Liver (tissue), 9 donors: Measurements from ENCODE around the gene CEP131. TPM values are rescaled to one million over a fixed set of nuclear protein-coding genes. Genes with fewer than 3 reads are reported as not detected.

ENCODE experiments used
- DNase-seq: peaks from one replicate; pipeline ENCODE4 v3.0.0-alpha.2; 2017; ENCODE audit warnings: low spot score
- H3K27ac ChIP-seq, 2 donors: one replicate each; pipeline ENCODE4 v1.7.0; 2013; ENCODE audit warnings: inconsistent platforms in 2 of 2, low read length in 2 of 2, control low read depth in 1 of 2, low read depth in 1 of 2, mild to moderate bottlenecking in 1 of 2
- H3K27me3 ChIP-seq, 4 donors: one replicate each; pipeline versions ENCODE4 v1.6.1 to v1.7.0; 2013; ENCODE audit warnings: low read length in 3 of 4, inconsistent platforms in 1 of 4, mild to moderate bottlenecking in 1 of 4, moderate library complexity in 1 of 4; ENCODE audit not compliant: control insufficient read depth in 4 of 4, insufficient read depth in 4 of 4
- H3K36me3 ChIP-seq, 4 donors: one replicate each; pipeline versions ENCODE4 v1.6.1 to v1.7.0; 2013; ENCODE audit warnings: low read length in 3 of 4, mild to moderate bottlenecking in 3 of 4, low read depth in 1 of 4, moderate library complexity in 1 of 4; ENCODE audit not compliant: control insufficient read depth in 4 of 4, insufficient read depth in 3 of 4
- H3K4me1 ChIP-seq, 4 donors: one replicate each; pipeline versions ENCODE4 v1.6.1 to v1.7.0; 2013; ENCODE audit warnings: low read length in 3 of 4, mild to moderate bottlenecking in 3 of 4, moderate library complexity in 1 of 4; ENCODE audit not compliant: control insufficient read depth in 4 of 4, insufficient read depth in 4 of 4
- H3K4me3 ChIP-seq, 3 donors: one replicate each; pipeline versions ENCODE4 v1.6.1 to v1.7.0; 2013; ENCODE audit warnings: low read length in 3 of 3, control low read depth in 1 of 3, low read depth in 1 of 3, mild to moderate bottlenecking in 1 of 3
- H3K9ac ChIP-seq, 2 donors: one replicate each; pipeline ENCODE4 v1.7.0; 2013; ENCODE audit warnings: low read length in 2 of 2, mild to moderate bottlenecking in 2 of 2, moderate library complexity in 2 of 2, control low read depth in 1 of 2, low read depth in 1 of 2
- H3K9me3 ChIP-seq, 4 donors: one replicate each; pipeline versions ENCODE4 v1.6.1 to v1.7.0; 2013; ENCODE audit warnings: low read length in 3 of 4; ENCODE audit not compliant: control insufficient read depth in 4 of 4
- ATF3 ChIP-seq: IDR thresholded peaks from 2 replicates; pipeline ENCODE4 v1.6.1; 2016; ENCODE audit warnings: antibody characterized with exemption
- CTCF ChIP-seq: fragments of 150-350 bp; IDR thresholded peaks from 2 replicates; pipeline ENCODE4 v1.5.1; 2017; ENCODE audit warnings: improper control_type of control experiment, low read depth, low read length; ENCODE audit not compliant: missing input control
- EGR1 ChIP-seq, 2 donors: IDR thresholded peaks; 2 replicates each; pipeline ENCODE4 v1.6.1; 2016 to 2018; ENCODE audit warnings: antibody characterized with exemption in 2 of 2, low read depth in 2 of 2
- FOXA1 ChIP-seq: IDR thresholded peaks from 2 replicates; pipeline ENCODE4 v1.6.1; 2016; ENCODE audit warnings: antibody characterized with exemption
- FOXA2 ChIP-seq: IDR thresholded peaks from 2 replicates; pipeline ENCODE4 v1.6.1; 2016; ENCODE audit warnings: antibody characterized with exemption
- GABPA ChIP-seq, 2 donors: IDR thresholded peaks in 1 of 2; conservative IDR thresholded peaks in 1 of 2; 2 replicates each; pipeline ENCODE4 v1.6.1; 2016; ENCODE audit warnings: antibody characterized with exemption in 2 of 2, mild to moderate bottlenecking in 1 of 2, moderate library complexity in 1 of 2
- HNF4A ChIP-seq, 2 donors: conservative IDR thresholded peaks; 2 replicates each; pipeline ENCODE4 v1.6.1; 2016; ENCODE audit warnings: antibody characterized with exemption in 2 of 2, mild to moderate bottlenecking in 2 of 2
- HNF4G ChIP-seq: IDR thresholded peaks from 2 replicates; pipeline ENCODE4 v1.6.1; 2016; ENCODE audit warnings: antibody characterized with exemption
- JUND ChIP-seq, 2 donors: IDR thresholded peaks; 2 replicates each; pipeline ENCODE4 v1.6.1; 2016; ENCODE audit warnings: antibody characterized with exemption in 2 of 2
- MAX ChIP-seq: IDR thresholded peaks from 2 replicates; pipeline ENCODE4 v1.6.1; 2016; ENCODE audit warnings: antibody characterized with exemption
- NR2F2 ChIP-seq: IDR thresholded peaks from 2 replicates; pipeline ENCODE4 v1.6.1; 2016; ENCODE audit warnings: antibody characterized with exemption
- RAD21 ChIP-seq, 2 donors: IDR thresholded peaks; 2 replicates each; pipeline ENCODE4 v1.6.1; 2016; ENCODE audit warnings: antibody characterized with exemption in 2 of 2, mild to moderate bottlenecking in 2 of 2
- REST ChIP-seq: IDR thresholded peaks from 2 replicates; pipeline ENCODE4 v1.6.1; 2016; ENCODE audit warnings: antibody characterized with exemption, mild to moderate bottlenecking
- RXRA ChIP-seq, 2 donors: IDR thresholded peaks; 2 replicates each; pipeline ENCODE4 v1.6.1; 2017 to 2018; ENCODE audit warnings: antibody characterized with exemption in 2 of 2, mild to moderate bottlenecking in 1 of 2
- SP1 ChIP-seq: IDR thresholded peaks from 2 replicates; pipeline ENCODE4 v1.6.1; 2018; ENCODE audit warnings: antibody characterized with exemption, mild to moderate bottlenecking
- TAF1 ChIP-seq: conservative IDR thresholded peaks from 2 replicates; pipeline ENCODE4 v1.6.1; 2016; ENCODE audit warnings: antibody characterized with exemption, mild to moderate bottlenecking
- YY1 ChIP-seq: IDR thresholded peaks from 2 replicates; pipeline ENCODE4 v1.6.1; 2016; ENCODE audit warnings: antibody characterized with exemption, mild to moderate bottlenecking
- ZBTB33 ChIP-seq: IDR thresholded peaks from 2 replicates; pipeline ENCODE4 v1.6.1; 2016; ENCODE audit warnings: antibody characterized with exemption
- WGBS: extraction: QIAGEN DNeasy Blood & Tissue Kit; methylation state at CpG from one replicate; pipeline ENCODE4 v1.1.7; 2013; 5-methylcytosine and 5-hydroxymethylcytosine counted together
- polyA plus RNA-seq, 2 donors: library from polyadenylated mRNA; stranded (reverse) in 1 of 2; unstranded in 1 of 2; fragments of 200-250 nt in 1 of 2; fragments of >200 nt in 1 of 2; fragmentation: Nextera tagmentation in 1 of 2; extraction: Ambion mirVana in 1 of 2; gene quantifications; one replicate each; pipeline versions ENCODE4 v1.2.1 to v1.2.3, GENCODE V29; 2013 to 2015
- total RNA-seq, 2 donors: library from RNA; depleted of rRNA; stranded (reverse); fragments of >200 nt; gene quantifications; one replicate each; pipeline ENCODE4 v1.2.3, GENCODE V29; 2014
- donor health status: healthy.
- donor health status: healthy.
- donor health status: healthy.
- donor health status: healthy.
- donor health status: healthy.

The CEP131 gene
- total and polyA plus RNA-seq, 4 donors: 0.71 to 6.3 (median 2.2) TPM

- Histone ChIP-seq H3K4me3 (no peak overlapping the region), H3K9me3 (no peaks in the 10 kb centered on the region), H3K27ac (no peak overlapping the region), H3K36me3 (peaks cover 0 to 5% (median 2%) of the 10 kb centered on the region in 4 donors), H3K4me1 (peaks cover 3 to 20% (median 12%) of the 10 kb centered on the region in 4 donors), H3K9ac (no peak overlapping the region), H3K27me3 (no peaks in the 10 kb centered on the region)
- DNase-seq: no peak
- 89% methylated on average over 10 of the region's 10 CpGs for WGBS
- TF ChIP-seq SP1 (no peak), ATF3 (no peak), TAF1 (no peak), CTCF (no peak), REST (no peak), YY1 (no peak), RXRA (IDR thresholded peaks at IDR 0.05) (no peak), HNF4A (conservative IDR thresholded peaks at IDR 0.05) (no peak), GABPA (IDR thresholded peaks at IDR 0.05 in 1 of 2, conservative IDR thresholded peaks at IDR 0.05 in 1 of 2) (no peak), NR2F2 (no peak), FOXA2 (no peak), JUND (IDR thresholded peaks at IDR 0.05) (no peak), EGR1 (IDR thresholded peaks at IDR 0.05; ENCODE audit: low read depth in 2 of 2) (no peak), HNF4G (no peak), ZBTB33 (no peak), MAX (no peak), RAD21 (IDR thresholded peaks at IDR 0.05) (no peak), FOXA1 (no peak)
These were observed 20.5 kb upstream of the CEP131 start for GRCh38 chr17:81243333-81243664.
